Measurements from ENCODE around the gene LIMS1.

LIMS1 gene

DNA sequence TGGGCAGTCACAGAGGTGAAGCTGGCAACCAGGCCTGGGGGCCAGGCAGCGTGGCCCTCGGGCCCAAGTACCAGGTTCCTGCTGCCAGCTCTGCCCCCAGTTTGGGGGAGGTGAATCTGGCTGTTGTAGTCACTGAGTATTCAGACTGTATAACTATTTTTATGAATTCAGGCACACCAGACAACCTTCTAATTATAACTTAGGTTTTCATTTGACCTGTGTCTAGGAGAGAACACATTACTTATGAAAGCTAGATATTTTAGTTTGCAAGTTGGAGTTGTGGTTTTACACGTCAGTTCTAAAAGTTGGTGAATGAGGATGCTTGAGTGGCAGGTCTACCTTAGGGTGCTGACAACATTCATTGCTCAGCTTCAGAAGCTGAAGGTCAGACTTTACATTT is 71.7 kb downstream of the LIMS1 start:
- in situ Hi-C loops (cut with HindIII; ENCODE audit: low pct_ligation_motif_present, low pct_unique_long_range_greater_than_20kb, low sequenced_read_pairs): no loop called here
- DNase-seq: no peak

DNA sequence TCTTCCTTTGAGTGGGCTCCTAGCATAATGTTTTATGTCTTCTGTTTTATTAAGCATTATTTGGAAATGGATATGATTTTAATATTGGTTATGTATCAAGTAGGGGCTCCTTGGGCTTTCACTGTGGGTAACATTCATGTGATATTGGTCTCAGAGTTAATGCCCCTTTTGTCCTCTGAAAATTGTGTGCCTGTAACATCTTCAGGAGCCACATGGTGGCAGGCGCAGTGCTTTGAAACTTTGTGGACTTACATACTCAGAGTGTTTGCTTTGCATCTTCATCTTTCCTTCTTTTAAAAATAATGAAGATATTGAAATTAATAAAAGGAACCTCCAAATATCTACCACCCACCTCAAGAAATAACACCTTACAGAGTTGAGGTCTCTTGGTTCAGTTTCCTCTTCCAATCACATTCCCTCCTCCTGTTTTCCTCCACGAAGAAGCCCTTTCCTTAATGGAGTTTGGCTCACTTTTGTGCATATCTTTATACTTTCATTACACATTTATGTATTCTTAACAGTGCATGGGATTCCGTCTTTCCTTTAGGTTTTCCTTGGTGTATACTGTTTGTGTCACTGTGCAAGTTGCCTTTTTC is 73.5 kb downstream of the LIMS1 start:
- DNase-seq: peak; percentile 68
- in situ Hi-C loops (cut with HindIII; ENCODE audit: low pct_ligation_motif_present, low pct_unique_long_range_greater_than_20kb, low sequenced_read_pairs): no loop called here

DNA sequence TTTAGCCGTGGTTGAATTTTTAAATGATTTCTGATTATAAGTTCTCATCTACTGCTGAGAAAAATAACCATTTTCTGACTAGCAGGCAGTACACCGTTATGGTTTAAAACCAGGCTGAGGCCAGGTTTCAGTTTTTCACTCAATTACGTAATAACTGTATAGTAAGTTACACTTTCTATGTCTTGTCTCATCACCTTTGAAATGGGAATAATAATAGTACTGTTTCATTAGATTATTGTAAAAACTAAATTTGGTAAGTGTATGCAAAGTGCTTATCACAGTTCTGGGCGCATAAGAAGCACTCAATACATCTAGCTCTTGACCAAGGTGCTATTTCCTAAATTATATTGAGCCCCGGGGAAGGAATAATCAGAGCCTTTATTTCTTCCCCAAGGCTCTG is 76.8 kb downstream of the LIMS1 start:
- in situ Hi-C loops (cut with HindIII; ENCODE audit: low pct_ligation_motif_present, low pct_unique_long_range_greater_than_20kb, low sequenced_read_pairs): no loop called here
- DNase-seq: no peak

DNA sequence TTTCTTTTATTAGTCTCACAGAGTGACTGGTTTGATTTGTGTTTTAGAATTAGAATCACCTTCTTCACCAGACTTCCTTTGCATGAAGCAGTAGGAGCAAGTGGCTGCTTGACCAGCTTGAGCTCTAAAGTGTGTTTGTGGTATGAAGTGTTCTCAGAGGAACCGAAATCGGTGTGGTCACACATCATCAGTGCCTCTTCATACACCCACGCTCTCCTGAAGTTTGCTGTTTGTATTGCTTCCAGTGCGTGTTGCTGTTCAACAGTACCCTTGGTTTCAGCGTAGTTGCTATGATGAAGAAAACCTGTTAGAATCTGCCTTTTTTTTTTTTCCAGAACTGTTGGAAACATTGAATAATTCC is 77.9 kb downstream of the LIMS1 start:
- in situ Hi-C loops (cut with HindIII; ENCODE audit: low pct_ligation_motif_present, low pct_unique_long_range_greater_than_20kb, low sequenced_read_pairs): no loop called here
- no peak for DNase-seq

DNA sequence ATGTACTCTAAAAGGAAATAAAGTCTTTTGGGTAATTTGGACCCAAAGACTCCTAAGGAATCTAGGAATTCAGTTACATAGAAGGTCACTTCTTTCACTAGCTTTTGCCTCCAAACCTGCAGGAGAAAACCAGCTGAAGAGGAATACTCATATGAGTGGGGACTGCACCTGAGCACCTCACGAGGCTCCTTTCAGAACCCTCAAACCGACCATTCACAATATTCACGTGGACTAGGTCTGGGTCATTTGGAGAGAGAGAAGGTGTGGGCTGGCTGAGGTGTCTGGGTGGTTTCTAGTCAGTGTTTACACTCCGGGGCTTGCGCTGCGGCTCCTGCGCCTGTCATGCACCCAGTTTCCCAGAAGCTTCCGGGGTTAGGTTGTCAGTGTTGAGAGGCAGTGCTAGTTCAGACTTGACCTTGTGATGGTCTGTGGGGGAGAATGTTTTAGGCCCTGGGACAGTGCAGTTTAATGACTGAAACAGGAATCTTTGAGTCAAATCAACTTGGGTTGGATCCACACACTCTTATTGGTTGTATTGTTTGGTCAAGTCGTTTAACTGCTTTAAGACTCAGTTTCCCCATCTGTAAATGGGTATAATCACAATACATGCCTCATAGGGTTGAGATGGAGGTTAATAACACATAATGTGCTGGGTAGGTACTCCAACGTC is 78.4 kb downstream of the LIMS1 start:
- in situ Hi-C loops (cut with HindIII; ENCODE audit: low pct_ligation_motif_present, low pct_unique_long_range_greater_than_20kb, low sequenced_read_pairs): no loop called here
- DNase-seq: no peak

- in situ Hi-C loops (cut with HindIII; ENCODE audit: low pct_ligation_motif_present, low pct_unique_long_range_greater_than_20kb, low sequenced_read_pairs): no loop called here
- no peak for DNase-seq
These were observed 79.2 kb downstream of the LIMS1 start for GRCh38 chr2:108613261-108614042.

DNA sequence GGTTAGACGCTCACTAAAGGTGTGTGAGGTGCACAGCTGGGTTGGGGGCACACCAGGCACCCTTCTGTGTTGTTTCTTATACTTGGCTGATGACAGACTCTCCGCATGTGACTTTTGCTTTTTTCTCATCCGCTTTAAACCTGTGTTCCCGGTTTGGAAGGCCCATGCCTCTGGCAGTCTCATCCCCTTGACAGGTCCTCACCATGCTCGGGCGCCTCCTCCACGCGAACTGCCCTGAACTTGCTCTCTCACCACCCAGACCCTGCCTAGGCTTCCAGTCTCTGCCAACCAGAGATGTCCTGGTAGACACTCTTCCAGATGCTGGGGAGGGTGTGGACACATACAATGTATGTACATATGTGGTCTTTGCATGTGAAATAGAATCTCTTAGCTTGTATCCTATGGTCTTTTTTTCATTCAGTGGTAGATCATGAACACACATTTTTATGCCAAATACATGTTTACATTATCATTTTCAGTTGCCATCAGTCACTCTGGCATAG is 79.8 kb downstream of the LIMS1 start:
- no peak for DNase-seq
- in situ Hi-C loops (cut with HindIII; ENCODE audit: low pct_ligation_motif_present, low pct_unique_long_range_greater_than_20kb, low sequenced_read_pairs): no loop called here

GRCh38 chr2:108614659-108615058 is 80.4 kb downstream of the LIMS1 start:
- no peak for DNase-seq
- in situ Hi-C loops (cut with HindIII; ENCODE audit: low pct_ligation_motif_present, low pct_unique_long_range_greater_than_20kb, low sequenced_read_pairs): no loop called here

DNA sequence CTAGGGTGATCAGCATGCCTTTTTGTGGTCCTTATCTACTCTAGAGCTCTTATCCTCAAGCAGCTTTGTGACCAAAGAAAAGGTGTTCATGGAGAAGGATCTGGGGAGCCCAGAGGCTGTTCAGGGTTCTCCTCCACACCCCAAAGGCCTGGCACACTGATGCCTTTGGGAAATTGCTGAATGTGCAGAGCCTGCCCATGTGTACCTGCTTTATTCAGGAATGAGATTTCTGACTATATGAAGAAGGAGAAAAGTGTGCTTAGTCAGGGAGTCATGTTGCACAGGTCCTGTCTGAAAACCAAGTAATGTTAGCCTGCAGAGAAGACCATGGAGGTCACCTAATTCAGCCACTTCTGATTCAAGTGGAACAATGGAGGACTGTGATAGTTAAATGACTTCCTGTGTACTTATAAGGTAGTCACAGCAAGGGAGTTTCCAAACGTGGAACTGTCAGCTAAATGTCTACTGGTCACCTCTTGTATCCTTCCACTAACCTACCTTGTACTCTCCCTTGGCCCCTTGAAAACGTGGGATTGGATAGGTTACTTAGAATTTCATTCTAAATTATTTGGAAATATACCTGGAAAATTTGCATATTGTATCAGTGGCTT is 81.3 kb downstream of the LIMS1 start:
- DNase-seq: no peak
- in situ Hi-C loops (cut with HindIII; ENCODE audit: low pct_ligation_motif_present, low pct_unique_long_range_greater_than_20kb, low sequenced_read_pairs): no loop called here

GRCh38 chr2:108616318-108616717 is 82.0 kb downstream of the LIMS1 start:
- in situ Hi-C loops (cut with HindIII; ENCODE audit: low pct_ligation_motif_present, low pct_unique_long_range_greater_than_20kb, low sequenced_read_pairs): no loop called here

GRCh38 chr2:108616751-108617161 is 82.5 kb downstream of the LIMS1 start:
- peak; percentile 94 for DNase-seq
- in situ Hi-C loops (cut with HindIII; ENCODE audit: low pct_ligation_motif_present, low pct_unique_long_range_greater_than_20kb, low sequenced_read_pairs): no loop called here

More at GRCh38 chr2:108616318-108616717, 82.0 kb downstream of the LIMS1 start:
- DNase-seq: peak; percentile 50

GRCh38 chr2:108617617-108618016 is 83.3 kb downstream of the LIMS1 start:
- in situ Hi-C loops (cut with HindIII; ENCODE audit: low pct_ligation_motif_present, low pct_unique_long_range_greater_than_20kb, low sequenced_read_pairs): no loop called here
- no peak for DNase-seq

GRCh38 chr2:108619925-108620620 is 85.8 kb downstream of the LIMS1 start:
- in situ Hi-C loops (cut with HindIII; ENCODE audit: low pct_ligation_motif_present, low pct_unique_long_range_greater_than_20kb, low sequenced_read_pairs): no loop called here
- no peak for DNase-seq

- in situ Hi-C loops (cut with HindIII; ENCODE audit: low pct_ligation_motif_present, low pct_unique_long_range_greater_than_20kb, low sequenced_read_pairs): no loop called here
- no peak for DNase-seq
These were observed 86.4 kb downstream of the LIMS1 start for GRCh38 chr2:108620656-108621055.

GRCh38 chr2:108621087-108621559 is 86.9 kb downstream of the LIMS1 start:
- DNase-seq: peak; percentile 80

DNA sequence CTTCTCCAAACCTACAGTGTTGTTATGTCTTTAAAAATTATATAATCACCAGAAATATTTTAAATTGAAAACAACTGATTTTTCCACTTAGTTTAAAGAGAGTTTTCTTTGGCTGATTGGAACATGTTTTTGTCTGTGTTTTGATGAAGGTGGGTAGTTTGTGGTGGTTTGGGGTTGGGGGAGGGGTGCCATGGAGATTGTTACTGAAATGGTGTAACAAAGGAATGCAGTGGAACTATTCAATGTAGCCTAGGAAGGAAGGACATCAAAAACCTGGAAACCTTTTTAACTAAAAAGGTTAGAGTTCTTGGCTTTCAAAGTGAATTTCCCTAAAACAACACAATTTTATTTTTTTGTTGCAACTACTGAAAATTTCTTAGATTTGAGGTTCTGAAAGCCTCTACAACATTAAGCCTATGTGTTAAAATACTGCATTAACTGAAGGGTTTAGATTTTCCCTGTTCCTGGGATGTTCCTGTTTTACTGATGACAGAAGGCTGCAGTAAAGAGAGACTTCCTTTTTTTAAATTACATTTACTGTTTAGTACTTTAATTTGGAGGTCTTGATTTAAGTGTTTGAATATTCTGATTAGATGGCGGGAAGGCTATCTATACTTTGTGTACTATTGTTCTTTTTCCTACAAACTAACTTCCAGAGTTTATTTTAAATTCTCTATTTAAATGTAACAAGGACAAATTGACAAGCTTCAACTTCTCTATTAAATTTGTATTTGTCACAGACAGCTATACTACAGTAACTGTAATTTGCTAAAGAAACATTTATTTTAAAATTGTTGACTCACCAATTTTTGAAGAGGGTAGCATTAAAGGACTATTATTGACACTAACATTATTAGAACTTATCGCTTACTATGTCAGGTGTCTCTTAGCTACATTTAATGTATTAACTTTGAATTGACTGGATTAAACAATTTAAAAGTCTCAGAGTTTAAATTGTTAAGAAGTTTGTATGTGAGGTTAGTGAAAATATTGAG is 87.7 kb downstream of the LIMS1 start:
- peak; percentile 30 for DNase-seq
- in situ Hi-C loops (cut with HindIII; ENCODE audit: low pct_ligation_motif_present, low pct_unique_long_range_greater_than_20kb, low sequenced_read_pairs): no loop called here

More at GRCh38 chr2:108621087-108621559, 86.9 kb downstream of the LIMS1 start:
- in situ Hi-C loops (cut with HindIII; ENCODE audit: low pct_ligation_motif_present, low pct_unique_long_range_greater_than_20kb, low sequenced_read_pairs): no loop called here

DNA sequence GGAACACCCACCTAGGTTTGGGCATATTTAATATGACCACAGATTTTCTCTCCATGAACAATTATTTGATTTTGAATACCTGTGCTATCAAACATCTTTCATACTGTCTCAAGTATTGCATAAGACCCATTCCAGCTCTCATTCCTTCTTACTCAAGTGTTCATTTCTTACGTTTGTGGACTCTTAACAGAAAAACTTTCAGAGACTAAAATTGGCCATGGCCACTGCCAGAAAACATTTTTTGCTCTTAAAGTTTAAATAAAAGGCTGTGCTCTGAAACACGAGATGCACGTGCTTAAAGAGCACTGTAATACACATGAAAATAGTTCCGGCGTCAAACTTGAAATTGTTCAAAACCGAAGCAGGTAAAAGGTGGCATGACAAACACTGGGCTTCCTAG is 89.3 kb downstream of the LIMS1 start:
- no peak for DNase-seq
- in situ Hi-C loops (cut with HindIII; ENCODE audit: low pct_ligation_motif_present, low pct_unique_long_range_greater_than_20kb, low sequenced_read_pairs): no loop called here
